Measurements from ENCODE around the gene COLEC11. TPM values are rescaled to one million over a fixed set of nuclear protein-coding genes. Genes with fewer than 3 reads are reported as not detected.

The COLEC11 gene
- total RNA-seq, 1 experiment from 2014 or later, result 0.39 TPM

GRCh38 chr2:3677436-3677835, 82.5 kb downstream of the COLEC11 start:
- Histone ChIP-seq H2BK15ac (ENCODE audit: low read depth, low read length) (no peak overlapping the region), H4K5ac (ENCODE audit: insufficient read length, low read depth, low read length) (no peak overlapping the region), H2BK120ac (ENCODE audit: low read depth, low read length, poor library complexity, severe bottlenecking) (no peak overlapping the region), H3K4me2 (ENCODE audit: insufficient read depth, insufficient read length, low read length) (no peak overlapping the region), H3K4me1 (ENCODE audit: insufficient read depth, low read length) (no peaks in the 10 kb centered on the region), H3T11ph (ENCODE audit: low read length) (no peak overlapping the region), H3K27me3 (ENCODE audit: insufficient read depth, low read length) (no peaks in the 10 kb centered on the region), H3K56ac (ENCODE audit: insufficient read length, low read depth, low read length) (no peak overlapping the region), H3K9me3 (ENCODE audit: control insufficient read depth, low read depth, low read length) (no peaks in the 10 kb centered on the region), H4K20me1 (ENCODE audit: control insufficient read depth, insufficient read depth, insufficient read length) (no peaks in the 10 kb centered on the region), H3K27ac (ENCODE audit: insufficient read length, low read depth, low read length) (no peak overlapping the region), H3K23me2 (ENCODE audit: insufficient read length, low read depth, low read length, poor library complexity, severe bottlenecking) (no peaks in the 10 kb centered on the region), H2AFZ (ENCODE audit: low read length) (no peak overlapping the region), H3K9ac (ENCODE audit: extremely low read depth, insufficient read length, low read length) (no peak overlapping the region), H3K4ac (ENCODE audit: low read depth, low read length) (no peak overlapping the region), H4K8ac (replicated peaks; ENCODE audit: insufficient read length, low read depth, low read length) (no peak overlapping the region), H3K18ac (ENCODE audit: insufficient read length, low read depth, low read length) (no peak overlapping the region), H3K79me1 (ENCODE audit: insufficient read depth, low read depth, low read length, poor library complexity, severe bottlenecking) (no peaks in the 10 kb centered on the region), H2BK20ac (ENCODE audit: low read depth, low read length, poor library complexity, severe bottlenecking) (no peak overlapping the region), H3K14ac (ENCODE audit: insufficient read depth, low read length) (no peak overlapping the region; the same call in 1 of the 2 replicates), H3K79me2 (ENCODE audit: insufficient read depth, low read length) (no peaks in the 10 kb centered on the region), H3K23ac (ENCODE audit: insufficient read length, low read depth, low read length) (no peak overlapping the region), H2AK5ac (ENCODE audit: insufficient read length, low read length) (no peak overlapping the region), H4K91ac (ENCODE audit: insufficient read length, low read depth, low read length) (no peak overlapping the region), H2BK12ac (ENCODE audit: insufficient read length, low read depth, low read length) (no peak overlapping the region), H2BK5ac (ENCODE audit: insufficient read length, low read length) (no peak overlapping the region)
- Mint-ChIP-seq H3K4me3 (no peak overlapping the region), H3K36me3 (ENCODE audit: insufficient read depth in 1 of 3, low read depth in 3 of 3) (no peaks in the 10 kb centered on the region), H3K9me3 (no peaks in the 10 kb centered on the region; a peak in 1 of 5 replicates), H3K27ac (no peak overlapping the region), H3K4me1 (no peaks in the 10 kb centered on the region), H3K27me3 (ENCODE audit: low read depth) (peaks cover 13% of the 10 kb centered on the region)
- no peak for DNase-seq
- no peak for TF ChIP-seq CTCF (conservative IDR thresholded peaks at IDR 0.05)
- WGBS (ENCODE audit: extremely low coverage, insufficient read length, low lambda C conversion rate), result no CpG with 5 or more reads among the region's 9 CpGs

Measured in H9 (cell line).